ENCODE data around the gene MGAT1. TPM values are rescaled to one million over a fixed set of nuclear protein-coding genes. Genes with fewer than 3 reads are reported as not detected.

Gene MGAT1
- total and polyA plus RNA-seq, 2 of the 8 experiments (the other 6 are each of a cell fraction or from before 2014, with no cell fraction given) = 66.8 to 77.0 TPM

DNA sequence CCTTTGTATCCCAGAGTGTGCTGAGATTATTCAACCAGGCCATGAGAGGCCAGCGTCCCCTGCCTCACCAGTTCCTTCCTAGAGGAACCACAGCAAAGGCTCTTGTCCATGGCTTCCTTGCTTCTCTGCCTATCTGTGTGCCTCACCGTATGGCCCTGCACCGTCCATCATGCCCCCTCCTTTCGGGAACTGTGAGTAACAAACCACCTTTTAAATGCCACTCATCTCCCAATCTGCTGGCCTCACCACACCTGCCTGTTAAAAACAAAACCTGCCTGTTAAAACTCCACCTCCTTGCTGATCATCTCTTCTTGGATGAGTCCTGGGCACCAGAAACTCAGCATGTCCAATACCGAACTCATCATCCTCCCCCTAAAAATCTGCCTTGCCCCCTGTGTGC, 58.4 kb downstream of the MGAT1 start:
- no peak overlapping the region for H2AFZ ChIP-seq (ENCODE audit: low read length)
- H2BK120ac ChIP-seq (replicated peaks; ENCODE audit: low read depth, low read length) = no peak overlapping the region
- H2BK15ac ChIP-seq (ENCODE audit: low read length) = no peak overlapping the region
- H4K8ac ChIP-seq (ENCODE audit: extremely low read depth, insufficient read depth, low read length) = no peak overlapping the region
- CTCF ChIA-PET (ENCODE audit: partially characterized antibody) = no interaction called here
- TF ChIP-seq, protein P1, sequence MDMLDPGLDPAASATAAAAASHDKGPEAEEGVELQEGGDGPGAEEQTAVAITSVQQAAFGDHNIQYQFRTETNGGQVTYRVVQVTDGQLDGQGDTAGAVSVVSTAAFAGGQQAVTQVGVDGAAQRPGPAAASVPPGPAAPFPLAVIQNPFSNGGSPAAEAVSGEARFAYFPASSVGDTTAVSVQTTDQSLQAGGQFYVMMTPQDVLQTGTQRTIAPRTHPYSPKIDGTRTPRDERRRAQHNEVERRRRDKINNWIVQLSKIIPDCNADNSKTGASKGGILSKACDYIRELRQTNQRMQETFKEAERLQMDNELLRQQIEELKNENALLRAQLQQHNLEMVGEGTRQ (IDR thresholded peaks at IDR 0.05; ENCODE audit: low read length) = no peak
- TF ChIP-seq JUND (IDR thresholded peaks at IDR 0.05; ENCODE audit: low read length) (no peak), BCL11A (IDR thresholded peaks at IDR 0.05; ENCODE audit: low read depth in 2 of 2, low read length in 2 of 2) (no peak), HDAC2 (IDR thresholded peaks at IDR 0.05; ENCODE audit: borderline replicate concordance in 1 of 2, low read depth in 2 of 2, low read length in 2 of 2) (no peak), SP2 (IDR thresholded peaks at IDR 0.05; ENCODE audit: low read length) (no peak), SIN3A (conservative IDR thresholded peaks at IDR 0.05 in 1 of 2, IDR thresholded peaks at IDR 0.05 in 1 of 2; ENCODE audit: low read depth in 1 of 2, low read length in 2 of 2) (no peak), POLR2AphosphoS5 (IDR thresholded peaks at IDR 0.05; ENCODE audit: low read depth, low read length) (no peak), RFX5 (IDR thresholded peaks at IDR 0.05; ENCODE audit: borderline replicate concordance, low read depth, low read length) (no peak), NRF1 (IDR thresholded peaks at IDR 0.05; ENCODE audit: low read depth, low read length) (no peak), SAP30 (IDR thresholded peaks at IDR 0.05; ENCODE audit: insufficient read depth, insufficient replicate concordance, low read length) (no peak), JUN (IDR thresholded peaks at IDR 0.05; ENCODE audit: low read depth, low read length) (no peak), ASH2L (IDR thresholded peaks at IDR 0.05; ENCODE audit: low read length) (no peak), SP1 (IDR thresholded peaks at IDR 0.05; ENCODE audit: low read depth, low read length) (no peak), CREB1 (IDR thresholded peaks at IDR 0.05) (no peak), POLR2A (IDR thresholded peaks at IDR 0.05; ENCODE audit: control extremely low read depth in 1 of 2, low read depth in 2 of 2, low read length in 2 of 2) (no peak)
- H4K5ac ChIP-seq (ENCODE audit: insufficient read length, low read depth, low read length) = no peak overlapping the region
- H3K4me1 ChIP-seq (replicated peaks in 1 of 4; ENCODE audit: control insufficient read depth in 3 of 4, insufficient read depth in 4 of 4, low read length in 3 of 4) = no peaks in the 10 kb centered on the region
- H3K36me3 ChIP-seq (ENCODE audit: control insufficient read depth in 2 of 4, insufficient read depth in 4 of 4, low read length in 3 of 4) = no peaks in the 10 kb centered on the region
- no peak overlapping the region for H2BK5ac ChIP-seq (ENCODE audit: low read depth, low read length)
- H3K27me3 ChIP-seq (replicated peaks in 1 of 4; ENCODE audit: control insufficient read depth in 3 of 4, extremely low read depth in 1 of 4, insufficient read depth in 3 of 4, low read length in 3 of 4) = no peaks in the 10 kb centered on the region
- no peak overlapping the region for H3K4me3 ChIP-seq (ENCODE audit: extremely low read depth in 1 of 4, insufficient read depth in 2 of 4, low read depth in 3 of 4, low read length in 4 of 4)
- no peak overlapping the region for H3K56ac ChIP-seq (replicated peaks; ENCODE audit: insufficient read length, low read depth, low read length)
- no peak for DNase-seq (ENCODE audit: low read depth in 1 of 2, low spot score in 2 of 2)
- no peak overlapping the region for H4K91ac ChIP-seq (replicated peaks; ENCODE audit: insufficient read length, low read length)
- no peak for FAIRE-seq
- no peak overlapping the region for H3K9ac ChIP-seq (replicated peaks in 1 of 4; ENCODE audit: extremely low read depth in 1 of 4, low read depth in 3 of 4, low read length in 3 of 4)
- H3K4ac ChIP-seq (replicated peaks; ENCODE audit: insufficient read length, low read depth, low read length) = no peak overlapping the region
- POLR2A ChIA-PET (ENCODE audit: partially characterized antibody) = no interaction called here
- no peaks in the 10 kb centered on the region for H3K9me3 ChIP-seq (ENCODE audit: insufficient read depth in 2 of 2, low read depth in 1 of 2, low read length in 1 of 2)
- no peak overlapping the region for H2AK5ac ChIP-seq (ENCODE audit: low read depth, low read length)
- no peak overlapping the region for H3K18ac ChIP-seq (ENCODE audit: extremely low read depth, low read length)
- no peak overlapping the region for H3K14ac ChIP-seq (ENCODE audit: insufficient read length)
- H3K79me1 ChIP-seq (ENCODE audit: low read depth, low read length) = no peaks in the 10 kb centered on the region
- H3K23ac ChIP-seq (ENCODE audit: insufficient read length) = no peak overlapping the region
- H2BK12ac ChIP-seq (ENCODE audit: low read depth, low read length) = no peak overlapping the region
- no peaks in the 10 kb centered on the region for H3K23me2 ChIP-seq (ENCODE audit: low read depth, low read length)
- no peaks in the 10 kb centered on the region for H3K79me2 ChIP-seq (ENCODE audit: control insufficient read depth in 1 of 2, insufficient read depth in 2 of 2, low read length in 2 of 2)
- no peak overlapping the region for H2BK20ac ChIP-seq (ENCODE audit: low read length)
- H3K27ac ChIP-seq (ENCODE audit: low read depth, low read length) = no peak overlapping the region
- 89% methylated on average over 5 of the region's 5 CpGs; no CpG with 5 or more reads in 1 of the 2 experiments for WGBS, 2 experiments (ENCODE audit: extremely low coverage in 1 of 2, insufficient coverage in 1 of 2, insufficient read length in 1 of 2, insufficient replicate concordance in 2 of 2, low coverage in 1 of 2, low lambda C conversion rate in 2 of 2, missing lambda C conversion rate in 1 of 2)
- H4K20me1 ChIP-seq (replicated peaks in 1 of 2; ENCODE audit: control insufficient read depth in 1 of 2, insufficient read depth in 2 of 2, low read length in 2 of 2) = no peaks in the 10 kb centered on the region
- H3K4me2 ChIP-seq (ENCODE audit: insufficient read depth in 1 of 2, low read depth in 2 of 2, low read length in 2 of 2) = no peak overlapping the region
